ENCODE results near the gene TTC13. TPM values are rescaled to one million over a fixed set of nuclear protein-coding genes. Genes with fewer than 3 reads are reported as not detected.

TTC13 gene
- total and polyA plus RNA-seq, 2 of the 13 experiments (the other 11 are each of a cell fraction or from before 2014, with no cell fraction given): 5.8 to 15.9 TPM

DNA sequence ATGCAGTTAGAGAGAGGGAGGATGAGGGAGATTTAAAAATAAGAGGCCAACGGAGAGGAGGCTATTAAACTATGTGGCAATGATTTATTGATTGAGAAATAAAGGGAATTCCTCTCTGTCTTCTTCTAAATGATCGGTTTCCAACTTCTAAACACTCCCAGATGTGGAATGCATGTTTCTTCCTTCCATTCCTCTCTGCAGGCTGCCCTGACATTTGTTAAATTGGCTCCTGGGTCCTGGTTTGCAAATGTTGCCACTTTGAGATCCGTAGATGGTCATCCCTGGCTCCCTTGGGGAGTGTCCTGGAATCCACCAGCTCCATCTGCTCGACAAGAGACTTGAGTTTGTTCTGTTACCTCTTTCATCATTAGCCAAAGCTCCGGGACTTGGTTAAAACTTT lies 100.1 kb downstream of the TTC13 start:
- DNase-seq (ENCODE audit: low spot score) (no peak), ATAC-seq (no peak), FAIRE-seq (no peak)
- no peak overlapping the region for H2AFZ ChIP-seq (ENCODE audit: low read length)
- no peak overlapping the region for H3K4me2 ChIP-seq (ENCODE audit: low read depth, low read length)
- in situ Hi-C loops (cut with HindIII; ENCODE audit: extremely low pct_ligation_motif_present, low pct_unique_long_range_greater_than_20kb): no loop called here
- H3K79me2 ChIP-seq (ENCODE audit: insufficient read depth, low read length): no peaks in the 10 kb centered on the region
- H3K9ac ChIP-seq (ENCODE audit: insufficient read depth, low read depth, low read length): no peak overlapping the region
- H3K4me1 ChIP-seq (ENCODE audit: insufficient read depth, low read length): no peaks in the 10 kb centered on the region
- H4K20me1 ChIP-seq (ENCODE audit: insufficient read depth, low read length): no peaks in the 10 kb centered on the region
- WGBS (ENCODE audit: low lambda C conversion rate): 9% methylated on average over 5 of the region's 5 CpGs
- H3K4me3 ChIP-seq (replicated peaks in 1 of 3; ENCODE audit: insufficient read depth in 1 of 3, low read depth in 2 of 3, low read length in 3 of 3): no peak overlapping the region
- intact Hi-C loops (cut with micrococcal nuclease; ENCODE audit: unreplicated experiment): no loop called here
- H3K36me3 ChIP-seq (replicated peaks in 1 of 2; ENCODE audit: control insufficient read depth in 1 of 2, insufficient read depth in 2 of 2, low read length in 2 of 2): no peaks in the 10 kb centered on the region
- POLR2A ChIA-PET: interaction anchor here (2.0 kb wide), 1 partner anchor 10 kb away, joined by 7 read pairs; the partner anchor contains the start of gene C1orf198
- CTCF ChIA-PET (ENCODE audit: low intra/inter-chr PET ratio, low total read pairs): no interaction called here
- H3K9me3 ChIP-seq (ENCODE audit: low read length): no peaks in the 10 kb centered on the region
- BruUV-seq (replicated peaks): no TSS peak
- TF ChIP-seq RBAK (CRISPR knock-in tag; IDR thresholded peaks at IDR 0.05) (no peak), MLX (CRISPR knock-in tag; IDR thresholded peaks at IDR 0.05) (no peak), RBM39 (IDR thresholded peaks at IDR 0.05; ENCODE audit: low read depth, low read length, poor library complexity, severe bottlenecking) (no peak), ZBTB42 (CRISPR knock-in tag; IDR thresholded peaks at IDR 0.05) (no peak), RFX1 (IDR thresholded peaks at IDR 0.05) (no peak), ZNF737 (CRISPR knock-in tag; IDR thresholded peaks at IDR 0.05; ENCODE audit: borderline replicate concordance) (no peak), JUN (CRISPR knock-in tag; IDR thresholded peaks at IDR 0.05) (no peak)
- no peak overlapping the region for H3K27ac ChIP-seq (ENCODE audit: extremely low read length, insufficient read depth, low read length)
- peaks cover 0 to 32% of the 10 kb centered on the region in 2 experiments; a peak in 4 of 5 replicates for H3K27me3 ChIP-seq (ENCODE audit: control insufficient read depth in 1 of 2, insufficient read depth in 2 of 2, low read length in 2 of 2)

DNA sequence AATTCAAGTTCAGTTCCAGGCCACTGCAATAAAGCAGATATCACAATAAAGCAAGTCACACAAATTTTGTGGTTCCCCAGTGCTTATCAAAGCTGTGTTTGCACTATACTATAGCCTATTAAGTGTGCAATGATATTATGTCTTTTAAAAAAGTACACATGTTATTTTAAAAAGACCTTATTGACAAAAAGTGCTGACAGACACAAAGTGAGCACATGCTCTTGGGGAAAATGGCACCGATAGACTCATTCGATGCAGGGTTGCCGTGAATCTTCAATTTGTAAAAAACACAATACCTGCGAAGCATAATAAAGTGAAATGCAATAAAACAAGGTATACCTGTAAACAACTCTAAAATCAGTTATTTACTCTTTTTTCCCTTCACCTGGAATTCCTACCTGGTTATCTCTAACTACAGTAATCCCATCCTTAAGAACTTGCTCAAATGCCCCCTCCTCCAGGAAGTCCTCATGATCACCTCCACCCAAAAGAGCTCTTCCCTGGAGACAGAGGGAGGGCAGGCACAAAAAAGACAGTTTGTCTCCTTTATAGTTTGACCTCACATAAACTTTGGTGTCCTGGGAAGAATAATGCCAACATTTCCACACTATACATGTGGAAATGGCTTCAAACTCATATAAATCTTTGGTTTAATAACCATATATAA lies 100.6 kb downstream of the TTC13 start:
- Histone ChIP-seq H3K9ac (ENCODE audit: insufficient read depth, low read depth, low read length) (no peak overlapping the region), H3K9me3 (ENCODE audit: low read length) (no peaks in the 10 kb centered on the region), H4K20me1 (ENCODE audit: insufficient read depth, low read length) (no peaks in the 10 kb centered on the region), H3K27ac (ENCODE audit: extremely low read length, insufficient read depth, low read length) (no peak overlapping the region), H2AFZ (ENCODE audit: low read length) (no peak overlapping the region), H3K4me3 (replicated peaks in 1 of 3; ENCODE audit: insufficient read depth in 1 of 3, low read depth in 2 of 3, low read length in 3 of 3) (no peak overlapping the region), H3K27me3 (ENCODE audit: control insufficient read depth in 1 of 2, insufficient read depth in 2 of 2, low read length in 2 of 2) (peaks cover 0 to 31% of the 10 kb centered on the region in 2 experiments; a peak in 4 of 5 replicates), H3K4me1 (ENCODE audit: insufficient read depth, low read length) (no peaks in the 10 kb centered on the region), H3K36me3 (replicated peaks in 1 of 2; ENCODE audit: control insufficient read depth in 1 of 2, insufficient read depth in 2 of 2, low read length in 2 of 2) (no peaks in the 10 kb centered on the region), H3K4me2 (ENCODE audit: low read depth, low read length) (no peak overlapping the region), H3K79me2 (ENCODE audit: insufficient read depth, low read length) (no peaks in the 10 kb centered on the region)
- ATAC-seq (no peak), FAIRE-seq (no peak), DNase-seq (ENCODE audit: low spot score) (no peak)
- BruUV-seq (replicated peaks): no TSS peak
- intact Hi-C loops (cut with micrococcal nuclease; ENCODE audit: unreplicated experiment) (no loop called here), in situ Hi-C loops (cut with HindIII; ENCODE audit: extremely low pct_ligation_motif_present, low pct_unique_long_range_greater_than_20kb) (no loop called here)
- TF ChIP-seq, protein P1, sequence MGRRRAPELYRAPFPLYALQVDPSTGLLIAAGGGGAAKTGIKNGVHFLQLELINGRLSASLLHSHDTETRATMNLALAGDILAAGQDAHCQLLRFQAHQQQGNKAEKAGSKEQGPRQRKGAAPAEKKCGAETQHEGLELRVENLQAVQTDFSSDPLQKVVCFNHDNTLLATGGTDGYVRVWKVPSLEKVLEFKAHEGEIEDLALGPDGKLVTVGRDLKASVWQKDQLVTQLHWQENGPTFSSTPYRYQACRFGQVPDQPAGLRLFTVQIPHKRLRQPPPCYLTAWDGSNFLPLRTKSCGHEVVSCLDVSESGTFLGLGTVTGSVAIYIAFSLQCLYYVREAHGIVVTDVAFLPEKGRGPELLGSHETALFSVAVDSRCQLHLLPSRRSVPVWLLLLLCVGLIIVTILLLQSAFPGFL (CRISPR knock-in tag; IDR thresholded peaks at IDR 0.05): no peak
- TF ChIP-seq ZNF263 (CRISPR knock-in tag; IDR thresholded peaks at IDR 0.05) (no peak), ZNF12 (CRISPR knock-in tag; IDR thresholded peaks at IDR 0.05) (no peak), MAFK (conservative IDR thresholded peaks at IDR 0.05 in 1 of 2, IDR thresholded peaks at IDR 0.05 in 1 of 2; ENCODE audit: low read length in 2 of 2) (peak; percentile 46 to 70; a peak in 3 of 4 replicates), MAFF (IDR thresholded peaks at IDR 0.05; ENCODE audit: low read depth, low read length) (peak; percentile 33; the same call in 1 of the 2 replicates), HOXA7 (CRISPR knock-in tag; IDR thresholded peaks at IDR 0.05) (no peak)
- TF ChIP-seq, protein P2, sequence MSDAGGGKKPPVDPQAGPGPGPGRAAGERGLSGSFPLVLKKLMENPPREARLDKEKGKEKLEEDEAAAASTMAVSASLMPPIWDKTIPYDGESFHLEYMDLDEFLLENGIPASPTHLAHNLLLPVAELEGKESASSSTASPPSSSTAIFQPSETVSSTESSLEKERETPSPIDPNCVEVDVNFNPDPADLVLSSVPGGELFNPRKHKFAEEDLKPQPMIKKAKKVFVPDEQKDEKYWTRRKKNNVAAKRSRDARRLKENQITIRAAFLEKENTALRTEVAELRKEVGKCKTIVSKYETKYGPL (CRISPR knock-in tag; IDR thresholded peaks at IDR 0.05): no peak
- ChIA-PET POLR2A (interaction anchor here (2.0 kb wide), 1 partner anchor 9 kb away, joined by 7 read pairs; the partner anchor contains the start of gene C1orf198), CTCF (ENCODE audit: low intra/inter-chr PET ratio, low total read pairs) (no interaction called here)
- 88% methylated on average over 4 of the region's 4 CpGs for WGBS (ENCODE audit: low lambda C conversion rate)
